ENCODE results near the gene CTIF.

GRCh38 chr18:48530399-48531081, 8.3 kb upstream of the CTIF start:
- TF ChIP-seq CTCF (IDR thresholded peaks at IDR 0.05; ENCODE audit: poor library complexity, severe bottlenecking) = no peak
- TF ChIP-seq POLR2AphosphoS5 (IDR thresholded peaks at IDR 0.05) = no peak
- no peak for TF ChIP-seq RAD21 (conservative IDR thresholded peaks at IDR 0.05)
- no peak for TF ChIP-seq MXI1 (conservative IDR thresholded peaks at IDR 0.05; ENCODE audit: poor library complexity, severe bottlenecking)
- no peak for TF ChIP-seq EP300 (conservative IDR thresholded peaks at IDR 0.05; ENCODE audit: poor library complexity, severe bottlenecking)
- TF ChIP-seq REST (IDR thresholded peaks at IDR 0.05; ENCODE audit: borderline replicate concordance) = no peak
- no peak for TF ChIP-seq TAF1 (IDR thresholded peaks at IDR 0.05; ENCODE audit: low read depth)
- no peak for TF ChIP-seq EZH2 (IDR thresholded peaks at IDR 0.05; ENCODE audit: borderline replicate concordance, insufficient read depth, low read length, poor library complexity, severe bottlenecking)

Data from neural cell (in vitro differentiated cells).